ENCODE data around the gene STAB1.
"Not testable (repeated sequence)": the region's sequence is repeated elsewhere in the genome, so short reads cannot be mapped to it uniquely, and the experiment has no call there.

Gene STAB1

GRCh38 chr3:52525680-52526561 is 30.8 kb downstream of the STAB1 start:
- Mint-ChIP-seq H3K4me1 (no peaks in the 10 kb centered on the region), H3K4me3 (no peak overlapping the region), H3K27ac (no peak overlapping the region), H3K36me3 (no peaks in the 10 kb centered on the region), H3K27me3 (no peaks in the 10 kb centered on the region), H3K9me3 (no peaks in the 10 kb centered on the region)
- ATAC-seq (ENCODE audit: low read depth) (no peak), DNase-seq (ENCODE audit: low spot score in 2 of 2) (no peak)

GRCh38 chr3:52526671-52527038 is 31.5 kb downstream of the STAB1 start:
- H3K36me3 Mint-ChIP-seq; H3K4me3 Mint-ChIP-seq; H3K9me3 Mint-ChIP-seq; H3K27me3 Mint-ChIP-seq; H3K4me1 Mint-ChIP-seq; H3K27ac Mint-ChIP-seq; ATAC-seq (ENCODE audit: low read depth); DNase-seq (ENCODE audit: low spot score in 2 of 2): not testable (repeated sequence)

GRCh38 chr3:52527039-52527731 is 32.0 kb downstream of the STAB1 start:
- no peak overlapping the region for H3K27ac Mint-ChIP-seq
- DNase-seq (ENCODE audit: low spot score in 2 of 2) = no peak
- no peaks in the 10 kb centered on the region for H3K9me3 Mint-ChIP-seq
- H3K4me3 Mint-ChIP-seq = no peak overlapping the region
- H3K27me3 Mint-ChIP-seq = no peaks in the 10 kb centered on the region
- ATAC-seq (ENCODE audit: low read depth) = no peak
- H3K4me1 Mint-ChIP-seq = no peaks in the 10 kb centered on the region
- no peaks in the 10 kb centered on the region for H3K36me3 Mint-ChIP-seq

GRCh38 chr3:52527732-52528585 is 32.8 kb downstream of the STAB1 start:
- no peaks in the 10 kb centered on the region for H3K27me3 Mint-ChIP-seq
- no peak overlapping the region for H3K27ac Mint-ChIP-seq
- DNase-seq (ENCODE audit: low spot score in 2 of 2) = no peak
- ATAC-seq (ENCODE audit: low read depth) = no peak
- peaks cover 4% of the 10 kb centered on the region for H3K4me1 Mint-ChIP-seq
- H3K36me3 Mint-ChIP-seq = no peaks in the 10 kb centered on the region
- no peaks in the 10 kb centered on the region for H3K9me3 Mint-ChIP-seq
- no peak overlapping the region for H3K4me3 Mint-ChIP-seq

- ATAC-seq (ENCODE audit: low read depth) = no peak
- no peak for DNase-seq (ENCODE audit: low spot score in 2 of 2)
- Mint-ChIP-seq H3K27ac (no peak overlapping the region), H3K4me3 (no peak overlapping the region), H3K36me3 (no peaks in the 10 kb centered on the region), H3K27me3 (no peaks in the 10 kb centered on the region), H3K9me3 (no peaks in the 10 kb centered on the region), H3K4me1 (peaks cover 4% of the 10 kb centered on the region)
Measured at GRCh38 chr3:52528586-52529375, 33.6 kb downstream of the STAB1 start.

GRCh38 chr3:52529376-52530333 is 34.5 kb downstream of the STAB1 start:
- H3K27me3 Mint-ChIP-seq = no peaks in the 10 kb centered on the region
- H3K4me3 Mint-ChIP-seq = no peak overlapping the region
- no peak for DNase-seq (ENCODE audit: low spot score in 2 of 2)
- H3K9me3 Mint-ChIP-seq = no peaks in the 10 kb centered on the region
- H3K36me3 Mint-ChIP-seq = no peaks in the 10 kb centered on the region
- ATAC-seq (ENCODE audit: low read depth) = no peak
- H3K4me1 Mint-ChIP-seq = peaks cover 4% of the 10 kb centered on the region
- no peak overlapping the region for H3K27ac Mint-ChIP-seq

GRCh38 chr3:52530918-52531826 is 36.0 kb downstream of the STAB1 start:
- no peak overlapping the region for H3K4me3 Mint-ChIP-seq
- ATAC-seq (ENCODE audit: low read depth) (no peak), DNase-seq (ENCODE audit: low spot score in 2 of 2) (no peak)
- H3K9me3 Mint-ChIP-seq = no peaks in the 10 kb centered on the region
- no peaks in the 10 kb centered on the region for H3K27me3 Mint-ChIP-seq
- H3K27ac Mint-ChIP-seq = no peak overlapping the region
- no peaks in the 10 kb centered on the region for H3K36me3 Mint-ChIP-seq
- H3K4me1 Mint-ChIP-seq = peaks cover 6% of the 10 kb centered on the region

- Mint-ChIP-seq H3K27ac (no peak overlapping the region), H3K36me3 (no peaks in the 10 kb centered on the region), H3K9me3 (no peaks in the 10 kb centered on the region), H3K27me3 (no peaks in the 10 kb centered on the region), H3K4me1 (peaks cover 6% of the 10 kb centered on the region), H3K4me3 (no peak overlapping the region)
- ATAC-seq (ENCODE audit: low read depth) (no peak), DNase-seq (ENCODE audit: low spot score in 2 of 2) (no peak)
Measured at GRCh38 chr3:52531860-52532516, 36.9 kb downstream of the STAB1 start.

GRCh38 chr3:52532517-52532837 is 37.3 kb downstream of the STAB1 start:
- Mint-ChIP-seq H3K27ac (no peak overlapping the region), H3K27me3 (no peaks in the 10 kb centered on the region), H3K9me3 (no peaks in the 10 kb centered on the region), H3K36me3 (no peaks in the 10 kb centered on the region), H3K4me3 (peak overlapping the region; percentile 75), H3K4me1 (peaks cover 9% of the 10 kb centered on the region)
- DNase-seq (ENCODE audit: low spot score in 2 of 2) = no peak
- ATAC-seq (ENCODE audit: low read depth) = no peak

GRCh38 chr3:52532838-52533622 is 37.9 kb downstream of the STAB1 start:
- H3K36me3 Mint-ChIP-seq = no peaks in the 10 kb centered on the region
- H3K27me3 Mint-ChIP-seq = no peaks in the 10 kb centered on the region
- no peak overlapping the region for H3K27ac Mint-ChIP-seq
- H3K9me3 Mint-ChIP-seq = no peaks in the 10 kb centered on the region
- DNase-seq (ENCODE audit: low spot score in 2 of 2) = peak in 1 of 2 donors; percentile 51
- H3K4me1 Mint-ChIP-seq = peaks cover 15% of the 10 kb centered on the region
- peak overlapping the region; percentile 75 for H3K4me3 Mint-ChIP-seq
- no peak for ATAC-seq (ENCODE audit: low read depth)

GRCh38 chr3:52533623-52534280 is 38.6 kb downstream of the STAB1 start, which contains the start of gene NT5DC2:
Gene NT5DC2 (minus strand): TSS chr3:52533857. CDS start chr3:52533737, 120 bp downstream.
- DNase-seq (ENCODE audit: low spot score in 2 of 2) = peak in 1 of 2 donors; percentile 57
- Mint-ChIP-seq H3K27ac (no peak within 1 kb of the TSS), H3K4me1 (peaks cover 19% of the 10 kb centered on the region), H3K4me3 (peak within 1 kb of the TSS; percentile 87), H3K9me3 (no peaks in the 10 kb centered on the region), H3K36me3 (peaks cover under 1% of the 10 kb centered on the region), H3K27me3 (no peaks in the 10 kb centered on the region)
- ATAC-seq (ENCODE audit: low read depth) = peak; percentile 29

Measured in memory B cell (primary cell).